ES-I3 (cell line): Measurements from ENCODE around the gene CENPP.

Source experiments
- H3K36me3 ChIP-seq: 2 replicates; pipeline ENCODE4 v1.6.1; 2013; ENCODE audit warnings: mild to moderate bottlenecking, low read length, control low read depth, moderate library complexity; ENCODE audit not compliant: insufficient read depth
- H3K4me1 ChIP-seq: 2 replicates; pipeline ENCODE4 v1.6.1; 2013; ENCODE audit warnings: mild to moderate bottlenecking, control low read depth, low read length; ENCODE audit not compliant: insufficient read depth
- H3K9ac ChIP-seq: 2 replicates; pipeline ENCODE4 v1.6.1; 2013; ENCODE audit warnings: low read depth, mild to moderate bottlenecking, low read length, moderate library complexity
- H3K9me3 ChIP-seq: 2 replicates; pipeline ENCODE4 v1.6.1; 2013; ENCODE audit warnings: mild to moderate bottlenecking, low read length, moderate library complexity; ENCODE audit not compliant: control insufficient read depth, insufficient read depth

CENPP gene

DNA sequence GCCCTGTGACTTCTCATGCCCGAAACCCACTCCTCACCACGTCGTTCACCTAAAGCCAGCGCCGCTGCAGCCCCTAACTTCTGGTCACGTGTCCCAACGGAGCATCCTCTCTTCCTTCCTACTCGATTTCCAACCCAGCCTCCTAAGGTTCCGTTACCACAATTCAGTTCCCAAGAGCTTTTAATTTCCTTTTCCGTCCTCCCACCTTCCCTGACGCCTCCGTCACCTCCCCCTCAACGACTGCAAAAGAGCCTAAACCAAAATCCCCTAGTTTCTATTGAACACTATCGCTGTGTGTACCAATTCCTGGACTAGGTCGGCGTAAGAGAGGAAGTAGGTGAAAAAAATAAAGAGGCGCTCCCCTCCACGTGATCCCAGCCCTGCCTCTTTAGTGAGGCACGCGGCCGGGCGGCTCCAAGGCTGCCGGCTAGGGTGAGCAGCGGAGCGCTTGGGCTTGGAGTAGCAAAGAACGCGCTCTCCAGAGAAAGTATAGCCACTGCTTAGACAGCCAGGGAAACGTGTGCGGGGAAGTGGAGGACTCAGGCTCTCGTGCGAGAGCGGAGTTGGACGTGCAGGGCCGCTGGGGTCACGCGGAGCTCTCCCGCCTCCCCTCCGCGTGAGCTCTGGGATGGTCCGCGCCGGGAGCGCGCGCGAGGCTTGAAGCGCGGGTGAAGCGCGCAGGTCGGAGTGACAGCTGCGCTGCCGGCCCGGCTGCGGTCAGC is at the start of gene CENPP, which contains the start of gene NOL8:
CENPP (plus strand) TSS at position 685 of the 722 bp plus-strand sequence.
NOL8 (minus strand) TSS at position 82 of the 722 bp plus-strand sequence. CDS start 1,189 bp downstream, outside the sequence.
- H3K36me3 ChIP-seq = peaks cover 6% of the 10 kb centered on the region
- peaks cover 19% of the 10 kb centered on the region for H3K4me1 ChIP-seq
- peak within 1 kb of the TSS; percentile 65 for H3K9ac ChIP-seq
- H3K9me3 ChIP-seq = no peaks in the 10 kb centered on the region

DNA sequence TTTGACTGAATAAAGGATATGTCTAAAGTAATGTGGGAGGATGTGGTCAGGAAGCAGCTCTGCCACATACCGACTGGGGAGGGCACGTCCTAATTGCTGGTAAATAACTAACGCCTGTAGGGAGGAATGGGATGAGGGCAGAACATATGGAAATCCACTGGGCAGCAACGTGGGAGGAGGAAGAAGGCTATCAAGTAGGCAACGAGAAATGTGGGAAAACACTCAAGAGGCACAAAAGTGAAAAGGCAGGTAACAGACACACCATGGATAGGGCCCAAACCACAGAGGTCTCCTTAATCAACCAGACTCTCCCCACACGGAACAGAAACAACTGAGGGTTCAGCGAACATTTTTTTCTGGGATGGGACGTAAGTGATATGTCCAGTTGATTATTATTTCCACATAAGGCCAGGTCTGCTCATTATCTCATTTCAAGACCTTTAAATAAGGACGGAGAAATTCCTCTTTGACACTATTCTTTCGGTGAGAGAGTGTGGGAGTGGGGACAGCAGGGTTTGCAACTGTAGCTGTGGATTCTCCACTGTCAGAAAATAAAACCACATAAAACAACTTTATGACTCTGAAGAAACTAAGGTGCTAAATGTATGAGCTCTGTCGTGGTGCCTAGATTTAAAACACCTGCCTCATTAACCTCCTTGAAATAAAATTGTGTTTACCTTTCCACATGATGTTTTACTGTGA is 49.3 kb upstream of the CENPP start:
- Histone ChIP-seq H3K4me1 (no peaks in the 10 kb centered on the region), H3K9me3 (no peaks in the 10 kb centered on the region), H3K36me3 (peaks cover 55% of the 10 kb centered on the region), H3K9ac (no peak overlapping the region)

- H3K9me3 ChIP-seq = no peaks in the 10 kb centered on the region
- H3K36me3 ChIP-seq = peaks cover 53% of the 10 kb centered on the region
- H3K9ac ChIP-seq = no peak overlapping the region
- H3K4me1 ChIP-seq = no peaks in the 10 kb centered on the region
Measured at GRCh38 chr9:92278110-92278509, 47.6 kb upstream of the CENPP start.

DNA sequence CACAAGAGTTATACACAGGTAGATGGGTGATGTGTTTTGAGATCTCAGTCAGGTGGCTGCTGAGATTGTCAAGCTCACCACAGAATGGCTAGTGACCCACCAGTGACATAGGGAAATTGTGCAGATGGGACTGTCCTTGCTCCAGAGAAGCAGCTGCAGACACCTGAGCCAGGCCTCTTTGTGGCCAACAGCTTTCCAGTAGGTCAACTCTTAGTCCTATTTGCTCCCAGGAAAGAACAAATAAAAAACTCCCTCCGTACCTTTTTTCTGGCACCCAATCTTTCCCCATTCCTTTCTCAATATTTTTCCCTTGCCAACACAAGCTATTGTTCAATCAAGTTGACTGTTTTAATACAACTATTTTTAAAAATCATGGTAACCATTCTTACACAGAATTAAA is 46.5 kb upstream of the CENPP start:
- Histone ChIP-seq H3K9me3 (no peaks in the 10 kb centered on the region), H3K36me3 (peaks cover 49% of the 10 kb centered on the region), H3K9ac (no peak overlapping the region), H3K4me1 (no peaks in the 10 kb centered on the region)

GRCh38 chr9:92289708-92290390 is 35.9 kb upstream of the CENPP start:
- peaks cover 14% of the 10 kb centered on the region; the same call in 1 of the 2 replicates for H3K36me3 ChIP-seq
- no peaks in the 10 kb centered on the region for H3K9me3 ChIP-seq
- H3K4me1 ChIP-seq = peaks cover 5% of the 10 kb centered on the region; the same call in 1 of the 2 replicates
- no peak overlapping the region for H3K9ac ChIP-seq

GRCh38 chr9:92290785-92291429 is 34.8 kb upstream of the CENPP start:
- Histone ChIP-seq H3K4me1 (peaks cover 5% of the 10 kb centered on the region; the same call in 1 of the 2 replicates), H3K9ac (no peak overlapping the region), H3K9me3 (no peaks in the 10 kb centered on the region), H3K36me3 (peaks cover 9% of the 10 kb centered on the region; the same call in 1 of the 2 replicates)

GRCh38 chr9:92291577-92291976 is 34.2 kb upstream of the CENPP start:
- H3K9ac ChIP-seq = no peak overlapping the region
- peaks cover 9% of the 10 kb centered on the region; the same call in 1 of the 2 replicates for H3K36me3 ChIP-seq
- peaks cover 5% of the 10 kb centered on the region; the same call in 1 of the 2 replicates for H3K4me1 ChIP-seq
- no peaks in the 10 kb centered on the region for H3K9me3 ChIP-seq

- Histone ChIP-seq H3K4me1 (peaks cover 5% of the 10 kb centered on the region; the same call in 1 of the 2 replicates), H3K36me3 (peaks cover 8% of the 10 kb centered on the region)
Measured at GRCh38 chr9:92292338-92293074, 33.2 kb upstream of the CENPP start.

DNA sequence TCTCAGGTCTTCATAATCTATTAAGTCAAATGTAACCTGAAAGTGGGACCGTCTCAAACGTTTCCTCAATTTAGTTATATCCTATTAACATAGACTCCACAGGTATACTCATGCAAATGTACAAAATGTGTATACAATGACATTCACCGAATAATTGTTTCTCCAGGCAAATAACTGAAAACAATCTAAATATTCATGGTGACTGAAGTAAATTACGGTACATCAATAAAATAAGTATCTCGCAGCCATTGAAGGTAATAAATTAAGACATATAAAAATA is 32.7 kb upstream of the CENPP start:
- Histone ChIP-seq H3K36me3 (peaks cover 3% of the 10 kb centered on the region), H3K9ac (peak overlapping the region; percentile 89), H3K9me3 (no peaks in the 10 kb centered on the region), H3K4me1 (peaks cover 5% of the 10 kb centered on the region; the same call in 1 of the 2 replicates)

More at GRCh38 chr9:92292338-92293074, 33.2 kb upstream of the CENPP start:
- Histone ChIP-seq H3K9me3 (no peaks in the 10 kb centered on the region), H3K9ac (peak overlapping the region; percentile 89)

- H3K9ac ChIP-seq = peak within 1 kb of the TSS; percentile 89
- peaks cover 5% of the 10 kb centered on the region; the same call in 1 of the 2 replicates for H3K4me1 ChIP-seq
- peaks cover 2% of the 10 kb centered on the region for H3K36me3 ChIP-seq
- H3K9me3 ChIP-seq = no peaks in the 10 kb centered on the region
Measured at GRCh38 chr9:92293452-92294296, 32.1 kb upstream of the CENPP start, which contains the start of gene IARS1. Gene IARS1 (minus strand): TSS chr9:92293697. CDS start chr9:92289419, 4,278 bp downstream.

DNA sequence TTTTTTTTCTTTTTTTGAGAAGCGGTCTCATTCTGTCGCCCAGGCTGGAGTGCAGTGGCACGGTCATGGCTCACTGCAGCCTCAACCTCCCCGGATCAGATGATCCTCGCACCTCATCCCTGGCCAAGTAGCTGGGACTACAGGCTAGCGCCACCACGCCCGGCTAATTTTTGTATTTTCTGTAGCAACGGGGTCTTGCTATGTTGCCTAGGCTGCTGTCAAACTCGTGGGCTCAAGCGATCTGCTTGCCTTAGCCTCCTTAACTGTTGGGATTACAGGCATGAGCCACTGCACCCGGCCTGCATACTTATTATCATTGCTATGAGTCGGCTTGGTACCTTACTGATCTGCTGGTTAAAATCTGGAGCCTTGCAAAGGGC is 31.5 kb upstream of the CENPP start:
- H3K4me1 ChIP-seq = peaks cover 5% of the 10 kb centered on the region; the same call in 1 of the 2 replicates
- H3K36me3 ChIP-seq = peaks cover 2% of the 10 kb centered on the region

DNA sequence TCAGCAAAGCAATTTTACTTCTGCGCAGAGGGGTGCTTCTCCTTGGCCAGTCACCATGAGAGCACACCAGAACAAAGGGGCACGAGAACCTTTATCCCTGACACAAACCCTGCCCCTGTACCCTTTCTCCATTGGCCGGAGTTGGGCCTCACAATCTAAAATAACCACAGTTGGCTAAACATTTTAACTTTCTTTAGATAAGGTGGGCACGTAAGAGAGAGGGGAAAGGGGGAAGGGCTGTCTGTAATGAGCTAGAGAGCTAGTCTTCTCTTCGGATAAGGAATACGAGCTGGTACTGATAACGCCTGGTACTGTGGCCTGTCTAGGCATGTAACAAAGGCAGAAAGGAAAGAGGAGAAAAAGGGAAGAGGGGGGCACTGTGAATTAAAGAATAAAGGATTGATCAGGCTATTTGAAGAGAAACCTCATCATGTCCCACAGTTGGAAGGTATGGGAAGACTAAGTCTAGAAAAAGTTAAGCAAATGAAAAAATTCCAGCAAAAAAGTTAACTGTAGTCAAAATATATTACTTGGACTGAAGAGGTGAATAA is 30.4 kb upstream of the CENPP start:
- Histone ChIP-seq H3K4me1 (peaks cover 5% of the 10 kb centered on the region; the same call in 1 of the 2 replicates), H3K36me3 (peaks cover 2% of the 10 kb centered on the region), H3K9ac (no peak overlapping the region), H3K9me3 (no peaks in the 10 kb centered on the region)

More for the DNA sequence above, 31.5 kb upstream of the CENPP start:
- Histone ChIP-seq H3K9ac (peak overlapping the region; percentile 89), H3K9me3 (no peaks in the 10 kb centered on the region)
